ENCODE data around the gene FKBP5.
A peak's percentile ranks its signal among the peaks of the same experiment; 100 is the strongest.
"Not testable (repeated sequence)": the region's sequence is repeated elsewhere in the genome, so short reads cannot be mapped to it uniquely, and the experiment has no call there.

Gene FKBP5

GRCh38 chr6:35673755-35674154 is 15.0 kb downstream of the FKBP5 start:
- H3K27me3 Mint-ChIP-seq: no peaks in the 10 kb centered on the region
- peaks cover 50% of the 10 kb centered on the region for H3K4me1 Mint-ChIP-seq (ENCODE audit: low read depth)
- H3K4me3 Mint-ChIP-seq: no peak overlapping the region
- H3K9me3 Mint-ChIP-seq: no peaks in the 10 kb centered on the region
- peaks cover 21% of the 10 kb centered on the region for H3K36me3 Mint-ChIP-seq (ENCODE audit: low read depth)
- intact Hi-C loops (cut with micrococcal nuclease): no loop called here
- H3K27ac Mint-ChIP-seq: peak overlapping the region; percentile 58

- H3K4me3 Mint-ChIP-seq; intact Hi-C loops (cut with micrococcal nuclease); H3K27me3 Mint-ChIP-seq; H3K9me3 Mint-ChIP-seq: not testable (repeated sequence)
- Mint-ChIP-seq H3K27ac (peak overlapping the region; percentile 58), H3K36me3 (ENCODE audit: low read depth) (peaks cover 19% of the 10 kb centered on the region), H3K4me1 (ENCODE audit: low read depth) (peaks cover 50% of the 10 kb centered on the region)
Measured at GRCh38 chr6:35673284-35673666, 15.4 kb downstream of the FKBP5 start.

- Mint-ChIP-seq H3K36me3 (ENCODE audit: low read depth) (peaks cover 15% of the 10 kb centered on the region), H3K4me1 (ENCODE audit: low read depth) (peaks cover 35% of the 10 kb centered on the region)
- H3K27me3 Mint-ChIP-seq; intact Hi-C loops (cut with micrococcal nuclease); H3K4me3 Mint-ChIP-seq; H3K9me3 Mint-ChIP-seq; H3K27ac Mint-ChIP-seq: not testable (repeated sequence)
Measured at GRCh38 chr6:35670453-35670852, 18.3 kb downstream of the FKBP5 start.

GRCh38 chr6:35669451-35670045 is 19.2 kb downstream of the FKBP5 start:
- Mint-ChIP-seq H3K4me1 (ENCODE audit: low read depth) (peaks cover 29% of the 10 kb centered on the region), H3K27me3 (no peaks in the 10 kb centered on the region)

GRCh38 chr6:35668744-35669450 is 19.8 kb downstream of the FKBP5 start:
- H3K9me3 Mint-ChIP-seq: no peaks in the 10 kb centered on the region
- H3K4me1 Mint-ChIP-seq (ENCODE audit: low read depth): peaks cover 23% of the 10 kb centered on the region
- no peaks in the 10 kb centered on the region for H3K27me3 Mint-ChIP-seq
- H3K4me3 Mint-ChIP-seq: peak overlapping the region; percentile 17
- peaks cover 15% of the 10 kb centered on the region for H3K36me3 Mint-ChIP-seq (ENCODE audit: low read depth)
- H3K27ac Mint-ChIP-seq: peak overlapping the region; percentile 60
- intact Hi-C loops (cut with micrococcal nuclease): no loop called here

More at GRCh38 chr6:35669451-35670045, 19.2 kb downstream of the FKBP5 start:
- intact Hi-C loops (cut with micrococcal nuclease): no loop called here
- Mint-ChIP-seq H3K27ac (peak overlapping the region; percentile 60), H3K9me3 (no peaks in the 10 kb centered on the region), H3K4me3 (no peak overlapping the region), H3K36me3 (ENCODE audit: low read depth) (peaks cover 15% of the 10 kb centered on the region)

- Mint-ChIP-seq H3K4me1 (ENCODE audit: low read depth) (peaks cover 17% of the 10 kb centered on the region), H3K27ac (peak overlapping the region; percentile 85), H3K27me3 (no peaks in the 10 kb centered on the region), H3K36me3 (ENCODE audit: low read depth) (peaks cover 15% of the 10 kb centered on the region), H3K4me3 (peak overlapping the region; percentile 70), H3K9me3 (no peaks in the 10 kb centered on the region)
- intact Hi-C loops (cut with micrococcal nuclease): no loop called here
Measured at GRCh38 chr6:35668096-35668495, 20.6 kb downstream of the FKBP5 start.

GRCh38 chr6:35665573-35665972 is 23.1 kb downstream of the FKBP5 start:
- intact Hi-C loops (cut with micrococcal nuclease): no loop called here
- Mint-ChIP-seq H3K27ac (no peak overlapping the region), H3K27me3 (no peaks in the 10 kb centered on the region), H3K4me3 (no peak overlapping the region), H3K36me3 (ENCODE audit: low read depth) (peaks cover 3% of the 10 kb centered on the region), H3K9me3 (no peaks in the 10 kb centered on the region), H3K4me1 (ENCODE audit: low read depth) (peaks cover 11% of the 10 kb centered on the region)

- intact Hi-C loops (cut with micrococcal nuclease): no loop called here
- H3K9me3 Mint-ChIP-seq: no peaks in the 10 kb centered on the region
- no peaks in the 10 kb centered on the region for H3K36me3 Mint-ChIP-seq (ENCODE audit: low read depth)
- H3K4me3 Mint-ChIP-seq: no peak overlapping the region
- no peak overlapping the region for H3K27ac Mint-ChIP-seq
- H3K4me1 Mint-ChIP-seq (ENCODE audit: low read depth): peaks cover 10% of the 10 kb centered on the region
- no peaks in the 10 kb centered on the region for H3K27me3 Mint-ChIP-seq
Measured at GRCh38 chr6:35664945-35665344, 23.8 kb downstream of the FKBP5 start.

- Mint-ChIP-seq H3K27me3 (no peaks in the 10 kb centered on the region), H3K4me3 (no peak overlapping the region), H3K27ac (no peak overlapping the region), H3K36me3 (ENCODE audit: low read depth) (no peaks in the 10 kb centered on the region), H3K4me1 (ENCODE audit: low read depth) (peaks cover 6% of the 10 kb centered on the region), H3K9me3 (no peaks in the 10 kb centered on the region)
- intact Hi-C loops (cut with micrococcal nuclease): no loop called here
Measured at GRCh38 chr6:35663447-35664235, 25.1 kb downstream of the FKBP5 start.

GRCh38 chr6:35662999-35663398 is 25.7 kb downstream of the FKBP5 start:
- H3K36me3 Mint-ChIP-seq (ENCODE audit: low read depth): no peaks in the 10 kb centered on the region
- no peak overlapping the region for H3K27ac Mint-ChIP-seq
- no peaks in the 10 kb centered on the region for H3K27me3 Mint-ChIP-seq
- intact Hi-C loops (cut with micrococcal nuclease): no loop called here
- H3K9me3 Mint-ChIP-seq: no peaks in the 10 kb centered on the region
- peaks cover 2% of the 10 kb centered on the region for H3K4me1 Mint-ChIP-seq (ENCODE audit: low read depth)
- H3K4me3 Mint-ChIP-seq: no peak overlapping the region

- Mint-ChIP-seq H3K27me3 (no peaks in the 10 kb centered on the region), H3K27ac (no peak overlapping the region), H3K4me3 (no peak overlapping the region), H3K4me1 (ENCODE audit: low read depth) (peaks cover 11% of the 10 kb centered on the region), H3K36me3 (ENCODE audit: low read depth) (peaks cover 11% of the 10 kb centered on the region), H3K9me3 (no peaks in the 10 kb centered on the region)
- intact Hi-C loops (cut with micrococcal nuclease): no loop called here
Measured at GRCh38 chr6:35654883-35655282, 33.8 kb downstream of the FKBP5 start.

- intact Hi-C loops (cut with micrococcal nuclease): no loop called here
- no peak overlapping the region for H3K27ac Mint-ChIP-seq
- peaks cover 12% of the 10 kb centered on the region for H3K4me1 Mint-ChIP-seq (ENCODE audit: low read depth)
- H3K9me3 Mint-ChIP-seq: no peaks in the 10 kb centered on the region
- no peak overlapping the region for H3K4me3 Mint-ChIP-seq
- peaks cover 6% of the 10 kb centered on the region for H3K36me3 Mint-ChIP-seq (ENCODE audit: low read depth)
- H3K27me3 Mint-ChIP-seq: no peaks in the 10 kb centered on the region
Measured at GRCh38 chr6:35651244-35651643, 37.5 kb downstream of the FKBP5 start.

- Mint-ChIP-seq H3K36me3 (ENCODE audit: low read depth) (peaks cover 17% of the 10 kb centered on the region), H3K9me3 (no peaks in the 10 kb centered on the region), H3K4me3 (no peak overlapping the region), H3K27me3 (no peaks in the 10 kb centered on the region), H3K4me1 (ENCODE audit: low read depth) (peaks cover 16% of the 10 kb centered on the region), H3K27ac (no peak overlapping the region)
- intact Hi-C loops (cut with micrococcal nuclease): no loop called here
Measured at GRCh38 chr6:35650015-35650414, 38.7 kb downstream of the FKBP5 start.

- no peaks in the 10 kb centered on the region for H3K9me3 Mint-ChIP-seq
- no peaks in the 10 kb centered on the region for H3K27me3 Mint-ChIP-seq
- no peak overlapping the region for H3K4me3 Mint-ChIP-seq
- H3K27ac Mint-ChIP-seq: no peak overlapping the region
- H3K36me3 Mint-ChIP-seq (ENCODE audit: low read depth): peaks cover 19% of the 10 kb centered on the region
- intact Hi-C loops (cut with micrococcal nuclease): no loop called here
- peaks cover 17% of the 10 kb centered on the region for H3K4me1 Mint-ChIP-seq (ENCODE audit: low read depth)
Measured at GRCh38 chr6:35648203-35648602, 40.5 kb downstream of the FKBP5 start.
